SK-N-SH (cell line): ENCODE data around the gene DDIT4. TPM values are rescaled to one million over a fixed set of nuclear protein-coding genes. Genes with fewer than 3 reads are reported as not detected.

Experiments used
- CTCF ChIA-PET: fragments of 300-600, 350-600 bp; formaldehyde crosslinking; extraction: SDS; loops from one replicate; lab custom pipeline; 2021; lab: Yijun Ruan, JAX
- POLR2A ChIA-PET: fragments of 350-600 bp; sonication (Branson Sonifier 250); formaldehyde crosslinking; extraction: SDS; loops from one replicate; lab custom pipeline; 2020; ENCODE audit warnings: antibody characterized with exemption, inconsistent platforms; lab: Yijun Ruan, JAX
- DNase-seq: peaks from one replicate; pipeline ENCODE4 v3.0.0; 2012
- H2AFZ ChIP-seq: fragments of 200-600 bp; sonication (generic); 2 replicates; pipeline ENCODE4 v1.8.1; 2016; ENCODE audit warnings: antibody characterized with exemption, mild to moderate bottlenecking, low read depth
- H3F3A ChIP-seq: fragments of 200-600 bp; sonication (generic); replicated peaks from 2 replicates; pipeline ENCODE3; 2016; ENCODE audit warnings: antibody characterized with exemption, mild to moderate bottlenecking; ENCODE audit not compliant: insufficient read depth
- H3K27ac ChIP-seq, 2 experiments: fragments of 200-500 bp in 1 of 2; fragments of 200-600 bp in 1 of 2; sonication (Bioruptor generic) in 1 of 2; sonication (generic), shearing (Covaris generic) in 1 of 2; 2 replicates each; pipeline versions ENCODE4 v1.5.1 to v1.6.1; 2014 to 2016; ENCODE audit warnings: low read depth in 2 of 2, inconsistent platforms in 1 of 2, low read length in 1 of 2, mild to moderate bottlenecking in 1 of 2, mixed read lengths in 1 of 2
- H3K27me3 ChIP-seq: fragments of 200-600 bp; sonication (generic), shearing (Covaris generic); 2 replicates; pipeline ENCODE4 v1.6.1; 2016; ENCODE audit warnings: mixed run types; ENCODE audit not compliant: insufficient read depth
- H3K36me3 ChIP-seq, 2 experiments: fragments of 200-500 bp in 1 of 2; fragments of 200-600 bp in 1 of 2; sonication (Bioruptor generic) in 1 of 2; sonication (generic) in 1 of 2; replicated peaks in 1 of 2; 2 replicates each; pipeline versions ENCODE3 to v1.5.1; 2014 to 2016; ENCODE audit warnings: low read length in 1 of 2, mild to moderate bottlenecking in 1 of 2; ENCODE audit not compliant: insufficient read depth in 2 of 2, control insufficient read depth in 1 of 2
- H3K4me1 ChIP-seq, 2 experiments: fragments of 200-500 bp in 1 of 2; fragments of 200-600 bp in 1 of 2; sonication (Bioruptor generic) in 1 of 2; sonication (generic), shearing (Covaris generic) in 1 of 2; 2 replicates each; pipeline versions ENCODE4 v1.5.1 to v1.6.1; 2014 to 2016; ENCODE audit warnings: low read depth in 1 of 2, low read length in 1 of 2, mixed run types in 1 of 2; ENCODE audit not compliant: insufficient read depth in 2 of 2, control insufficient read depth in 1 of 2
- H3K4me2 ChIP-seq: fragments of 200-600 bp; sonication (generic), shearing (Covaris generic); 2 replicates; pipeline ENCODE4 v1.6.1; 2017; ENCODE audit warnings: mixed run types
- H3K4me3 ChIP-seq, 2 experiments: fragments of 200-500 bp in 1 of 2; fragments of 200-600 bp in 1 of 2; sonication (Bioruptor generic) in 1 of 2; sonication (generic), shearing (Covaris generic) in 1 of 2; 2 replicates each; pipeline versions ENCODE4 v1.5.1 to v1.8.1; 2014 to 2016; ENCODE audit warnings: low read depth in 2 of 2, inconsistent platforms in 1 of 2, low read length in 1 of 2, mild to moderate bottlenecking in 1 of 2, mixed read lengths in 1 of 2, moderate library complexity in 1 of 2
- H3K79me2 ChIP-seq: fragments of 200-600 bp; sonication (generic); 2 replicates; pipeline ENCODE4 v1.8.1; 2017; ENCODE audit warnings: mild to moderate bottlenecking; ENCODE audit not compliant: insufficient read depth
- H3K9ac ChIP-seq: fragments of 200-600 bp; sonication (generic); 2 replicates; pipeline ENCODE4 v1.6.1; 2017; ENCODE audit warnings: mixed run types
- H3K9me2 ChIP-seq: fragments of 200-600 bp; sonication (generic); 2 replicates; pipeline ENCODE4 v1.6.1; 2017; ENCODE audit warnings: mixed run types
- H3K9me3 ChIP-seq: fragments of 200-600 bp; sonication (generic); 2 replicates; pipeline ENCODE4 v1.6.1; 2017; ENCODE audit warnings: mixed run types, mild to moderate bottlenecking, moderate library complexity
- H4K20me1 ChIP-seq: fragments of 200-600 bp; sonication (generic); 2 replicates; pipeline ENCODE4 v1.6.1; 2017; ENCODE audit warnings: mild to moderate bottlenecking, mixed run types; ENCODE audit not compliant: insufficient read depth
- CHD2 ChIP-seq: fragments of 150-350 bp; IDR thresholded peaks from 2 replicates; pipeline ENCODE4 v1.6.1; 2018; ENCODE audit warnings: low read length; ENCODE audit not compliant: partially characterized antibody
- CTCF ChIP-seq: fragments of 200-600 bp; sonication (generic); IDR thresholded peaks from 2 replicates; pipeline ENCODE4 v1.6.1; 2017; ENCODE audit warnings: antibody characterized with exemption, mild to moderate bottlenecking, moderate library complexity
- EP300 ChIP-seq, 2 experiments: IDR thresholded peaks; 2 replicates each; pipeline versions ENCODE4 v1.4.0 to v1.6.1; 2012; ENCODE audit warnings: borderline replicate concordance in 1 of 2, low read depth in 1 of 2, low read length in 1 of 2
- FOSL2 ChIP-seq: IDR thresholded peaks from 2 replicates; pipeline ENCODE4 v1.4.0; 2012; ENCODE audit warnings: low read depth, mild to moderate bottlenecking, moderate library complexity, borderline replicate concordance
- FOXM1 ChIP-seq: IDR thresholded peaks from 2 replicates; pipeline ENCODE4 v1.4.0; 2012; ENCODE audit warnings: low read depth, mild to moderate bottlenecking
- GABPA ChIP-seq: IDR thresholded peaks from 2 replicates; pipeline ENCODE4 v1.4.0; 2012; ENCODE audit warnings: low read depth, mild to moderate bottlenecking
- GATA2 ChIP-seq: sonication (generic); formaldehyde crosslinking; IDR thresholded peaks from 2 replicates; pipeline ENCODE4 v1.5.0; 2020; ENCODE audit warnings: mild to moderate bottlenecking, missing genetic modification reagents
- JUND ChIP-seq: IDR thresholded peaks from 2 replicates; pipeline ENCODE4 v1.4.0; 2012
- MEF2A ChIP-seq: IDR thresholded peaks from 2 replicates; pipeline ENCODE4 v1.4.0; 2012; ENCODE audit warnings: low read depth, borderline replicate concordance
- NFIC ChIP-seq: IDR thresholded peaks from 2 replicates; pipeline ENCODE4 v1.4.0; 2012; ENCODE audit warnings: borderline replicate concordance
- NRF1 ChIP-seq: IDR thresholded peaks from 2 replicates; pipeline ENCODE4 v1.6.1; 2012; ENCODE audit warnings: low read depth, mild to moderate bottlenecking, low read length
- POLR2AphosphoS5 ChIP-seq: IDR thresholded peaks from 2 replicates; pipeline ENCODE4 v1.6.1; 2012; ENCODE audit warnings: low read depth, low read length
- RAD21 ChIP-seq: IDR thresholded peaks from 2 replicates; pipeline ENCODE4 v1.6.1; 2012; ENCODE audit warnings: mild to moderate bottlenecking, low read length
- RCOR1 ChIP-seq: fragments of 150-350 bp; IDR thresholded peaks from 2 replicates; pipeline ENCODE4 v1.6.1; 2017; ENCODE audit warnings: antibody characterized with exemption, low read length
- RFX5 ChIP-seq: IDR thresholded peaks from 2 replicates; pipeline ENCODE4 v1.6.1; 2012; ENCODE audit warnings: mild to moderate bottlenecking, improper control_type of control experiment, low read length
- RXRA ChIP-seq: IDR thresholded peaks from 2 replicates; pipeline ENCODE4 v1.4.0; 2012; ENCODE audit warnings: low read depth, mild to moderate bottlenecking, borderline replicate concordance
- SMC3 ChIP-seq: IDR thresholded peaks from 2 replicates; pipeline ENCODE4 v1.6.1; 2012; ENCODE audit warnings: low read depth, low read length, improper control_type of control experiment
- TCF12 ChIP-seq: IDR thresholded peaks from 2 replicates; pipeline ENCODE4 v1.4.0; 2012
- WGBS: methylation state at CpG from one replicate; pipeline ENCODE4 v1.1.6; 2017; ENCODE audit warnings: low lambda C conversion rate; 5-methylcytosine and 5-hydroxymethylcytosine counted together
- polyA plus RNA-seq, 3 experiments: library from polyadenylated mRNA; depleted of rRNA; stranded (reverse); fragments of >200 nt; gene quantifications; 2 replicates each; pipeline ENCODE4 v1.2.3, GENCODE V29; 2012
- TF ChIP-seq, protein P1 (sequence below): IDR thresholded peaks from 2 replicates; pipeline ENCODE4 v1.4.0; 2012; ENCODE audit warnings: low read depth
- TF ChIP-seq, protein P2 (sequence below): IDR thresholded peaks from 2 replicates; pipeline ENCODE4; 2012

Gene DDIT4
- polyA plus RNA-seq, 1 of the 3 experiments (the other 2 are of a cell fraction) = 24.9 TPM

- no peak overlapping the region for H3K27ac ChIP-seq
- 98% methylated on average over 6 of the region's 6 CpGs for WGBS
- TF ChIP-seq FOXM1 = no peak
- no peak for TF ChIP-seq RXRA
- no peak for TF ChIP-seq POLR2AphosphoS5
- no peak for TF ChIP-seq FOSL2
- no peak for TF ChIP-seq SMC3
- TF ChIP-seq GATA2 (CRISPR knock-in tag) = no peak
- no peak for TF ChIP-seq JUND
- no peak for TF ChIP-seq NFIC
- TF ChIP-seq CTCF = no peak
- TF ChIP-seq, protein P1, sequence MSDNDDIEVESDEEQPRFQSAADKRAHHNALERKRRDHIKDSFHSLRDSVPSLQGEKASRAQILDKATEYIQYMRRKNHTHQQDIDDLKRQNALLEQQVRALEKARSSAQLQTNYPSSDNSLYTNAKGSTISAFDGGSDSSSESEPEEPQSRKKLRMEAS = no peak
- TF ChIP-seq GABPA = no peak
- TF ChIP-seq EP300 (IDR thresholded peaks at IDR 0.05; ENCODE audit: borderline replicate concordance in 1 of 2, low read depth in 1 of 2, low read length in 1 of 2) = no peak
- TF ChIP-seq, protein P2, sequence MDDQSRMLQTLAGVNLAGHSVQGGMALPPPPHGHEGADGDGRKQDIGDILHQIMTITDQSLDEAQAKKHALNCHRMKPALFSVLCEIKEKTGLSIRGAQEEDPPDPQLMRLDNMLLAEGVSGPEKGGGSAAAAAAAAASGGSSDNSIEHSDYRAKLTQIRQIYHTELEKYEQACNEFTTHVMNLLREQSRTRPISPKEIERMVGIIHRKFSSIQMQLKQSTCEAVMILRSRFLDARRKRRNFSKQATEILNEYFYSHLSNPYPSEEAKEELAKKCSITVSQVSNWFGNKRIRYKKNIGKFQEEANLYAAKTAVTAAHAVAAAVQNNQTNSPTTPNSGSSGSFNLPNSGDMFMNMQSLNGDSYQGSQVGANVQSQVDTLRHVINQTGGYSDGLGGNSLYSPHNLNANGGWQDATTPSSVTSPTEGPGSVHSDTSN = no peak
- TF ChIP-seq MEF2A = no peak
- no peak for TF ChIP-seq CHD2
- TF ChIP-seq TCF12 = no peak
- no peak for TF ChIP-seq NRF1
- no peak for TF ChIP-seq RFX5
- TF ChIP-seq RAD21 = no peak
- no peak for TF ChIP-seq RCOR1
- TF ChIP-seq, all 33 proteins: peak for 0
These were observed 47.2 kb upstream of the DDIT4 start for GRCh38 chr10:72226418-72227027.

More at GRCh38 chr10:72226418-72227027, 47.2 kb upstream of the DDIT4 start:
- no peak overlapping the region for H3K9ac ChIP-seq
- H3K9me3 ChIP-seq = no peaks in the 10 kb centered on the region
- ChIA-PET POLR2A (interaction anchor here (2.0 kb wide), 1 partner anchor 47 kb away, joined by 4 read pairs; the partner anchor contains the start of gene DDIT4), CTCF (interaction anchor here (1.1 to 2.9 kb wide), 5 partner anchors 45 to 331 kb away, joined by 3 to 11 read pairs (median 3); partner anchors contain the start of gene DDIT4)
- no peaks in the 10 kb centered on the region for H3F3A ChIP-seq
- H3K27me3 ChIP-seq = no peaks in the 10 kb centered on the region
- DNase-seq = no peak
- no peaks in the 10 kb centered on the region for H4K20me1 ChIP-seq
- peaks cover 7 to 9% of the 10 kb centered on the region in 2 experiments for H3K36me3 ChIP-seq
- peaks cover 20% of the 10 kb centered on the region for H3K79me2 ChIP-seq
- no peak overlapping the region for H3K4me2 ChIP-seq
- H3K9me2 ChIP-seq = no peaks in the 10 kb centered on the region
- no peak overlapping the region for H3K4me3 ChIP-seq
- no peak overlapping the region for H2AFZ ChIP-seq
- H3K4me1 ChIP-seq = peaks cover 0 to 9% of the 10 kb centered on the region in 2 experiments; a peak in 2 of 4 replicates
